Lung (tissue), 12 donors: ENCODE results near the gene RBM33. TPM values are rescaled to one million over a fixed set of nuclear protein-coding genes. Genes with fewer than 3 reads are reported as not detected.

Source experiments
- ATAC-seq: fragments of 200-7000 bp; cut with Tn5 transposase; one replicate; pipeline ENCODE4 v1.9.1; 2020; ENCODE audit warnings: moderate number of reproducible peaks; ENCODE audit not compliant: insufficient read depth, low FRiP score
- DNase-seq, 3 donors: peaks; one replicate each; pipeline ENCODE4 v3.0.0-alpha.2; 2013 to 2017
- H3K27ac ChIP-seq, 2 donors: one replicate each; pipeline ENCODE4 v1.5.1; 2013; ENCODE audit warnings: mild to moderate bottlenecking in 2 of 2, moderate library complexity in 2 of 2, control low read depth in 1 of 2, inconsistent platforms in 1 of 2, low read depth in 1 of 2, low read length in 1 of 2
- H3K27me3 ChIP-seq, 3 donors: one replicate each; pipeline ENCODE4 v1.5.1; 2013; ENCODE audit warnings: low read length in 2 of 3; ENCODE audit not compliant: control insufficient read depth in 3 of 3, insufficient read depth in 3 of 3
- H3K36me3 ChIP-seq, 4 donors: one replicate each; pipeline ENCODE4 v1.5.1; 2013; ENCODE audit warnings: low read length in 4 of 4, mild to moderate bottlenecking in 1 of 4, moderate library complexity in 1 of 4; ENCODE audit not compliant: control insufficient read depth in 4 of 4, insufficient read depth in 4 of 4
- H3K4me1 ChIP-seq, 5 donors: one replicate each; pipeline ENCODE4 v1.5.1; 2013; ENCODE audit warnings: low read length in 5 of 5, mild to moderate bottlenecking in 2 of 5, moderate library complexity in 1 of 5; ENCODE audit not compliant: control insufficient read depth in 5 of 5, insufficient read depth in 5 of 5
- H3K4me3 ChIP-seq: one replicate; pipeline ENCODE4 v1.5.1; 2013; ENCODE audit warnings: mild to moderate bottlenecking, control low read depth, moderate library complexity
- H3K9ac ChIP-seq, 2 donors: one replicate each; pipeline ENCODE4 v1.5.1; 2013; ENCODE audit warnings: low read length in 2 of 2, control low read depth in 1 of 2; ENCODE audit not compliant: insufficient read depth in 1 of 2
- H3K9me3 ChIP-seq, 4 donors: one replicate each; pipeline ENCODE4 v1.5.1; 2013; ENCODE audit warnings: low read length in 3 of 4, mild to moderate bottlenecking in 1 of 4, moderate library complexity in 1 of 4; ENCODE audit not compliant: control insufficient read depth in 4 of 4, insufficient read depth in 3 of 4
- WGBS, 2 donors: extraction: QIAGEN DNeasy Blood & Tissue Kit; methylation state at CpG; one replicate each; pipeline ENCODE4 v1.1.7; 2013; 5-methylcytosine and 5-hydroxymethylcytosine counted together
- polyA plus RNA-seq, 2 donors: library from polyadenylated mRNA; stranded (reverse); fragments of 200-250 nt; gene quantifications; one replicate each; pipeline ENCODE4 v1.2.1, GENCODE V29; 2013
- total RNA-seq, 2 donors: library from RNA; depleted of rRNA in 1 of 2; stranded (reverse); fragments of >200 nt in 1 of 2; gene quantifications; one replicate each; pipeline ENCODE4 v1.2.1, GENCODE V29; 2014 to 2021
- TF ChIP-seq, protein P1 (sequence below): IDR thresholded peaks from 2 replicates; pipeline ENCODE4 v1.5.1; 2012; ENCODE audit warnings: mild to moderate bottlenecking; ENCODE audit errors: control extremely low read depth, extremely low read depth
- donor health status: control.
- donor health status: control.
- donor health status: Bipolar disorder and iron deficiency.
- donor health status: healthy.
- donor health status: DM: yes; HTN: yes; CAD: no.

The RBM33 gene
- total and polyA plus RNA-seq, 4 donors: 15.3 to 99.6 (median 43.2) TPM

GRCh38 chr7:155809947-155810769, 165.7 kb downstream of the RBM33 start:
- DNase-seq (no peak), ATAC-seq (no peak)
- peak overlapping the region; percentile 34 for H3K4me3 ChIP-seq
- H3K9ac ChIP-seq: no peak overlapping the region
- WGBS, 2 donors: 2 to 4% methylated on average over 56 to 69 of the region's 69 CpGs
- no peaks in the 10 kb centered on the region for H3K9me3 ChIP-seq
- H3K27ac ChIP-seq: peak overlapping the region in 1 of 2 donors; percentile 91
- no peaks in the 10 kb centered on the region for H3K36me3 ChIP-seq
- peaks cover 8 to 76% (median 60%) of the 10 kb centered on the region in 3 donors for H3K27me3 ChIP-seq
- H3K4me1 ChIP-seq: peaks cover 0 to 41% (median 3%) of the 10 kb centered on the region in 5 donors
- TF ChIP-seq, protein P1, sequence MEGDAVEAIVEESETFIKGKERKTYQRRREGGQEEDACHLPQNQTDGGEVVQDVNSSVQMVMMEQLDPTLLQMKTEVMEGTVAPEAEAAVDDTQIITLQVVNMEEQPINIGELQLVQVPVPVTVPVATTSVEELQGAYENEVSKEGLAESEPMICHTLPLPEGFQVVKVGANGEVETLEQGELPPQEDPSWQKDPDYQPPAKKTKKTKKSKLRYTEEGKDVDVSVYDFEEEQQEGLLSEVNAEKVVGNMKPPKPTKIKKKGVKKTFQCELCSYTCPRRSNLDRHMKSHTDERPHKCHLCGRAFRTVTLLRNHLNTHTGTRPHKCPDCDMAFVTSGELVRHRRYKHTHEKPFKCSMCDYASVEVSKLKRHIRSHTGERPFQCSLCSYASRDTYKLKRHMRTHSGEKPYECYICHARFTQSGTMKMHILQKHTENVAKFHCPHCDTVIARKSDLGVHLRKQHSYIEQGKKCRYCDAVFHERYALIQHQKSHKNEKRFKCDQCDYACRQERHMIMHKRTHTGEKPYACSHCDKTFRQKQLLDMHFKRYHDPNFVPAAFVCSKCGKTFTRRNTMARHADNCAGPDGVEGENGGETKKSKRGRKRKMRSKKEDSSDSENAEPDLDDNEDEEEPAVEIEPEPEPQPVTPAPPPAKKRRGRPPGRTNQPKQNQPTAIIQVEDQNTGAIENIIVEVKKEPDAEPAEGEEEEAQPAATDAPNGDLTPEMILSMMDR: no peak

GRCh38 chr7:155810770-155811559, 166.5 kb downstream of the RBM33 start:
- Histone ChIP-seq H3K27me3 (peaks cover 8 to 71% (median 56%) of the 10 kb centered on the region in 3 donors), H3K36me3 (no peaks in the 10 kb centered on the region), H3K9me3 (peaks cover 0 to 4% (median 0%) of the 10 kb centered on the region in 4 donors), H3K27ac (peak overlapping the region in 1 of 2 donors; percentile 91), H3K4me1 (peaks cover 0 to 37% (median 3%) of the 10 kb centered on the region in 5 donors), H3K9ac (no peak overlapping the region), H3K4me3 (no peak overlapping the region)
- 4 to 5% methylated on average over 21 of the region's 21 CpGs for whole genome bisulfite sequencing, 2 donors
- TF ChIP-seq, protein P1: no peak
- no peak for ATAC-seq
- no peak for DNase-seq

- TF ChIP-seq, protein P1: no peak
- Histone ChIP-seq H3K27me3 (peaks cover 8 to 66% (median 52%) of the 10 kb centered on the region in 3 donors), H3K9me3 (peaks cover 0 to 4% (median 0%) of the 10 kb centered on the region in 4 donors), H3K4me3 (no peak overlapping the region), H3K4me1 (peaks cover 0 to 31% (median 3%) of the 10 kb centered on the region in 5 donors), H3K36me3 (no peaks in the 10 kb centered on the region), H3K9ac (no peak overlapping the region), H3K27ac (no peak overlapping the region)
- ATAC-seq (peak; percentile 12), DNase-seq (no peak)
- WGBS, 2 donors: 2 to 3% methylated on average over 13 of the region's 13 CpGs
These were observed 167.1 kb downstream of the RBM33 start for GRCh38 chr7:155811560-155811894.
